Neuronal stem cell (in vitro differentiated cells): ENCODE measurements around the gene PTPN11.

ENCODE experiments used
- DNase-seq: peaks from one replicate; pipeline ENCODE4 v3.0.0-alpha.2; 2013; ENCODE audit warnings: low spot score
- H2AFZ ChIP-seq: one replicate; pipeline ENCODE4 v1.6.1; 2013; ENCODE audit warnings: mild to moderate bottlenecking, low read length, inconsistent platforms
- H2AK5ac ChIP-seq: 2 replicates; pipeline ENCODE4 v1.6.1; 2013; ENCODE audit warnings: low read depth, mild to moderate bottlenecking, inconsistent platforms, low read length, moderate library complexity, mixed read lengths
- H2BK120ac ChIP-seq: 2 replicates; pipeline ENCODE4 v1.6.1; 2013; ENCODE audit warnings: low read depth, mild to moderate bottlenecking, inconsistent platforms, low read length, moderate library complexity, mixed read lengths
- H2BK12ac ChIP-seq: one replicate; pipeline ENCODE4 v1.6.1; 2013; ENCODE audit warnings: low read length, inconsistent platforms
- H2BK15ac ChIP-seq: 2 replicates; pipeline ENCODE4 v1.6.1; 2013; ENCODE audit warnings: mild to moderate bottlenecking, low read length, inconsistent platforms, mixed read lengths
- H2BK5ac ChIP-seq: one replicate; pipeline ENCODE4 v1.6.1; 2013; ENCODE audit warnings: inconsistent platforms, mild to moderate bottlenecking, low read length, moderate library complexity
- H3K14ac ChIP-seq: one replicate; pipeline ENCODE4 v1.6.1; 2013; ENCODE audit warnings: low read length, inconsistent platforms
- H3K18ac ChIP-seq: 2 replicates; pipeline ENCODE4 v1.6.1; 2013; ENCODE audit warnings: low read length, inconsistent platforms
- H3K23ac ChIP-seq: 2 replicates; pipeline ENCODE4 v1.6.1; 2013; ENCODE audit warnings: low read depth, mild to moderate bottlenecking, mixed read lengths, low read length, inconsistent platforms; ENCODE audit not compliant: poor library complexity
- H3K27ac ChIP-seq: replicated peaks from 3 replicates; pipeline ENCODE4 v1.5.1; 2013; ENCODE audit warnings: low read length, inconsistent platforms
- H3K27me3 ChIP-seq, 3 experiments: 2 replicates each; pipeline ENCODE4 v1.6.1; 2013; ENCODE audit warnings: low read length in 3 of 3, mild to moderate bottlenecking in 2 of 3, inconsistent platforms in 1 of 3, low read depth in 1 of 3, mixed read lengths in 1 of 3, moderate library complexity in 1 of 3; ENCODE audit not compliant: control insufficient read depth in 3 of 3, insufficient read depth in 3 of 3
- H3K36me3 ChIP-seq, 2 donors: replicated peaks in 1 of 2; 2 replicates each; pipeline ENCODE4 v1.6.1; 2013; ENCODE audit warnings: low read length in 2 of 2; ENCODE audit not compliant: control insufficient read depth in 2 of 2, insufficient read depth in 2 of 2
- H3K4ac ChIP-seq: 2 replicates; pipeline ENCODE4 v1.6.1; 2013; ENCODE audit warnings: inconsistent platforms, mild to moderate bottlenecking, low read length, moderate library complexity
- H3K4me1 ChIP-seq, 2 donors: 1 replicate in 1 of 2; 2 replicates in 1 of 2; pipeline ENCODE4 v1.6.1; 2013; ENCODE audit warnings: low read length in 2 of 2, low read depth in 1 of 2; ENCODE audit not compliant: control insufficient read depth in 2 of 2, insufficient read depth in 1 of 2
- H3K4me2 ChIP-seq: one replicate; pipeline ENCODE4 v1.6.1; 2013; ENCODE audit warnings: mild to moderate bottlenecking, low read length, inconsistent platforms; ENCODE audit not compliant: insufficient read depth, poor library complexity, severe bottlenecking
- H3K4me3 ChIP-seq, 2 donors: 2 replicates each; pipeline ENCODE4 v1.5.1; 2013; ENCODE audit warnings: low read length in 2 of 2, mild to moderate bottlenecking in 2 of 2, inconsistent platforms in 1 of 2, moderate library complexity in 1 of 2
- H3K79me1 ChIP-seq: one replicate; pipeline ENCODE4 v1.6.1; 2013; ENCODE audit warnings: low read depth, mild to moderate bottlenecking, inconsistent platforms, low read length, moderate library complexity
- H3K9ac ChIP-seq: one replicate; pipeline ENCODE4 v1.6.1; 2013; ENCODE audit warnings: mild to moderate bottlenecking, low read depth, low read length, inconsistent platforms; ENCODE audit not compliant: poor library complexity
- H3K9me3 ChIP-seq, 2 donors: replicated peaks in 1 of 2; 2 replicates each; pipeline versions ENCODE3 to v1.6.1; 2013; ENCODE audit warnings: low read length in 2 of 2, mild to moderate bottlenecking in 2 of 2, inconsistent platforms in 1 of 2, low read depth in 1 of 2, mixed read lengths in 1 of 2, moderate library complexity in 1 of 2; ENCODE audit not compliant: control insufficient read depth in 2 of 2, insufficient read depth in 1 of 2
- H4K8ac ChIP-seq: one replicate; pipeline ENCODE4 v1.6.1; 2013; ENCODE audit warnings: low read depth, mild to moderate bottlenecking, inconsistent platforms, low read length, moderate library complexity
- H4K91ac ChIP-seq: one replicate; pipeline ENCODE4 v1.6.1; 2013; ENCODE audit warnings: low read length, low read depth, mild to moderate bottlenecking, inconsistent platforms; ENCODE audit not compliant: poor library complexity
- WGBS, 2 donors: extraction: QIAGEN DNeasy Blood & Tissue Kit; methylation state at CpG; one replicate each; pipeline ENCODE4 v1.1.7; 2013; ENCODE audit warnings: missing lambda C conversion rate in 2 of 2, mixed read lengths in 1 of 2; ENCODE audit not compliant: insufficient read length in 2 of 2, insufficient replicate concordance in 1 of 2; ENCODE audit errors: extremely low coverage in 2 of 2; 5-methylcytosine and 5-hydroxymethylcytosine counted together

The PTPN11 gene

DNA sequence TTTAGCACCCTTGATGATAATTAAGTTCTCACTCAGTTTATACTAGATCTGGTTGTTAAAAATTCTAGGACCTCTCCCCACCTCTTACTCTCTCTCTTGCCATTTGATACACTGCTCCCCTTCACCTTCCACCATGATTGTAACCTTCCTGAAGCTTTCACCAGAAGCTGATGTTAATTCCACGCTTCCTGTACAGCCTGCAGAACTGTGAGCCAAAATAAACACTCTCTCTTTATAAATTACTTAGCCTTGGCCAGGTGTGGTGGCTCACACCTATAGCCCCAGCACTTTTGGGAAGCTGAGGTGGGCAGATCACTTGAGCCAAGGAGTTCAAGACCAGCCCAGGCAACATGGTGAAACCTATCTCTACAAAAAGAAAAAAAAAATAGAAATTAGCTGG lies 25.4 kb upstream of the PTPN11 start:
- Histone ChIP-seq H3K23ac (no peak overlapping the region), H3K18ac (no peak overlapping the region), H3K14ac (no peak overlapping the region), H2BK120ac (no peak overlapping the region), H3K9ac (no peak overlapping the region), H4K91ac (no peak overlapping the region), H3K4me3 (no peak overlapping the region), H2BK15ac (no peak overlapping the region), H2BK12ac (no peak overlapping the region), H3K4me2 (no peak overlapping the region), H3K27ac (no peak overlapping the region), H3K79me1 (no peaks in the 10 kb centered on the region), H2BK5ac (no peak overlapping the region), H3K4ac (no peak overlapping the region), H3K9me3 (no peaks in the 10 kb centered on the region), H3K36me3 (no peaks in the 10 kb centered on the region), H3K27me3 (no peaks in the 10 kb centered on the region), H3K4me1 (no peaks in the 10 kb centered on the region), H2AK5ac (no peak overlapping the region), H2AFZ (no peak overlapping the region), H4K8ac (no peak overlapping the region)
- WGBS, 2 donors = no CpG with 5 or more reads among the region's 1 CpG
- DNase-seq = no peak

DNA sequence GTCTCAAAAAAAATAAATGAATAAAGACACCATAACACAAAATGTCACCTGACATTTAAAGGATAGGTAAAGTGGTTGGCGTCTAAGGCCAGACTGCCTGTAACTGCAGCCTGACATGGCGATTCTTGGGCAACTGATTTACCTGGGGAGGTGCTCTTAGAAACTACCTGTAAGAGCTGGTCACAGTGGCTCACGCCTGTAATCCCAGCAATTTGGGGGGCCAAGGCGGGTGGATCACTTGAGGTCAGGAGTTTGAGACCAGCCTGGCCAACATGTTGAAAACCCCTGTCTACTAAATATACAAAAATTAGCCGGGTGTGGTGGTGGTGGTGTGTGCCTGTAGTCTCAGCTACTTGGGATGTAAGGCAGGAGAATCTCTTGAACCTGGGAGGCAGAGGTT lies 17.7 kb upstream of the PTPN11 start:
- peaks cover 0 to 2% of the 10 kb centered on the region in 2 donors for H3K9me3 ChIP-seq
- no peak for DNase-seq
- no CpG with 5 or more reads among the region's 5 CpGs for WGBS, 2 donors
- H4K8ac ChIP-seq = no peak overlapping the region
- no peak overlapping the region for H3K14ac ChIP-seq
- no peak overlapping the region for H3K27ac ChIP-seq
- no peak overlapping the region for H2AFZ ChIP-seq
- no peaks in the 10 kb centered on the region for H3K27me3 ChIP-seq
- no peak overlapping the region for H3K4me3 ChIP-seq
- no peak overlapping the region for H3K23ac ChIP-seq
- no peak overlapping the region for H3K9ac ChIP-seq
- no peak overlapping the region for H2BK15ac ChIP-seq
- no peak overlapping the region for H3K18ac ChIP-seq
- no peak overlapping the region for H3K4ac ChIP-seq
- H2AK5ac ChIP-seq = no peak overlapping the region
- peaks cover 15 to 24% of the 10 kb centered on the region in 2 donors for H3K36me3 ChIP-seq
- no peaks in the 10 kb centered on the region for H3K4me1 ChIP-seq
- no peaks in the 10 kb centered on the region for H3K79me1 ChIP-seq
- no peak overlapping the region for H2BK12ac ChIP-seq
- no peak overlapping the region for H3K4me2 ChIP-seq
- H4K91ac ChIP-seq = no peak overlapping the region
- no peak overlapping the region for H2BK5ac ChIP-seq
- no peak overlapping the region for H2BK120ac ChIP-seq

DNA sequence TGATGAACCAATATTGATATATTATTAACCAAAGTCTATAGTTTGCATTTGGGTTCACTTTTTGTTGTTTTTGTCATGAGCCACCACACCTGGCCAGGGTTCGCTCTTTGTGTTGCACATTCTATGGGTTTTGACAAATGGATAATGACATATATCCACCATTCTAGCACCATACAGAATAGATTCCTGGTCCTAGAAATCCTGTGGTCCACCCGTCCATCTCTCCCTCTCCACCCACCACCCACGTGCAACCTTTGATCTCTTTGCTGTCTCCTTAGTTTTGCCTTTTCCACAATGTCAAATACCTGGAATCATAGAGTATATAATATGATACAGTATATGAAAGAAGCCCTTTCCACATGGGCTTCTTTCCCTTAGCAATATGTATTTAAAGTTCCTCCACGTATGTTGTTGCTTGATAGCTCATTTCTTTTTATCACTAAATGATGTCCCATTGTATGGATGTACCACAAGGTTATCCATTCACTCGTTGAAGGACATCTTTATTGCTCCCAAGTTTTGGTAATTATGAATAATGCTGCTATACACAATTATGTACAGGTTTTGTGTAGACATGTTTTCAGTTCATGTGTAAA lies 16.7 kb upstream of the PTPN11 start:
- H3K14ac ChIP-seq = no peak overlapping the region
- H3K23ac ChIP-seq = no peak overlapping the region
- no peak for DNase-seq
- peaks cover 0 to 2% of the 10 kb centered on the region in 2 donors for H3K9me3 ChIP-seq
- H3K4ac ChIP-seq = no peak overlapping the region
- H2BK12ac ChIP-seq = no peak overlapping the region
- no peak overlapping the region for H2AFZ ChIP-seq
- H3K4me1 ChIP-seq = peaks cover 0 to under 1% of the 10 kb centered on the region in 2 donors
- H3K27ac ChIP-seq = no peak overlapping the region
- WGBS, 2 donors = no CpG with 5 or more reads among the region's 5 CpGs
- H2BK15ac ChIP-seq = no peak overlapping the region
- H4K8ac ChIP-seq = no peak overlapping the region
- no peak overlapping the region for H3K18ac ChIP-seq
- H3K9ac ChIP-seq = no peak overlapping the region
- H3K79me1 ChIP-seq = no peaks in the 10 kb centered on the region
- H2BK120ac ChIP-seq = no peak overlapping the region
- no peak overlapping the region for H4K91ac ChIP-seq
- no peak overlapping the region for H3K4me2 ChIP-seq
- H3K4me3 ChIP-seq = no peak overlapping the region
- H2BK5ac ChIP-seq = no peak overlapping the region
- H3K36me3 ChIP-seq = peaks cover 22 to 33% of the 10 kb centered on the region in 2 donors
- H2AK5ac ChIP-seq = no peak overlapping the region
- no peaks in the 10 kb centered on the region for H3K27me3 ChIP-seq

DNA sequence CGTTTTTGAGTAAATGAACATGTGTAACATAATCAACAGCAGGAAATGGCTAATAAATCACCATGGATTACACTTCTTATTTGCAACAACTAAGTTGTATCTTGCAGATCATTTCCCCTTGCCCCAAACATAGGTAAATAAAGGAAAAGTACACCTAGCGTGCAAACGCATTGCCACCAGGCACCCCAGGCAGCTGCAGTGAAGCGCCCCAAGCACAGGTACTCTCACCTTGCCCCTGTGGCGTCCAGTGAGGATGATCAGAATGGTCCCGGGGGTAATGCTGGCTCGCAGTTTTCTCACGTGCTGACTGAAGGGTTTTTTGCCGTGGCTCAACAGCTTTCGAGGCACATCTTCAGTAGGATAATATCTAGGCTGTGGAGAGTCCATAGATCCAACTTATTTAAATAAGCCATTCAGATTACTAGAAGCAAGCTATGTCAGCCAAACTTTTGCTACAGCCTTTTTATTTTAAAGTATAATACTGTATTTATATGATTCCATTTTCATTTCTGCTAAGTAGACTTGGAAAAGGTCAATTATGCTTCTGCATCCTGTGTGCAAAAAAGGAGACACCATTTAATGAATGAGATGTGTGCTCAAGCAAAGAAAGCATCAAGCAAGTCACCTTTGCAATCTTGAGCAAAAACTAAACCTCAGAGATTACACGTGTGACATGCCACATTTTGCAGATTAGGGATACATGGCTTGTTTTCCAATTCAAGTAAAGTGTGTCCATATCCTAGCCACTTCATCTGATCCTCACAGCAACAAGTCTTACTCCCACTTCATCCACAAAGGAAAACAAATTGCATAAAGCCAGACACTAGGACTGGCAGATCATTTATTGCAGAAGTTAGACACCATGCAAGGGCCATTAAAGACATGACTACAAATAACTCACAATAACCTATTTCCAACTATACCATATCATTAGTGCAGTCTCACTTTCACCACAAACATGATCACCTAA lies 11.9 kb upstream of the PTPN11 start:
- H3K27me3 ChIP-seq = no peaks in the 10 kb centered on the region
- H3K79me1 ChIP-seq = no peaks in the 10 kb centered on the region
- H3K4me2 ChIP-seq = peak overlapping the region; percentile 13
- no peak overlapping the region for H2BK12ac ChIP-seq
- H3K14ac ChIP-seq = no peak overlapping the region
- no peak overlapping the region for H4K8ac ChIP-seq
- no peak overlapping the region for H3K4ac ChIP-seq
- H3K9ac ChIP-seq = no peak overlapping the region
- no peak for DNase-seq
- H3K9me3 ChIP-seq = peaks cover 0 to 2% of the 10 kb centered on the region in 2 donors
- no peak overlapping the region for H3K18ac ChIP-seq
- no peak overlapping the region for H2BK120ac ChIP-seq
- H2AFZ ChIP-seq = no peak overlapping the region
- H3K36me3 ChIP-seq = peaks cover 34 to 50% of the 10 kb centered on the region in 2 donors
- no peak overlapping the region for H3K27ac ChIP-seq
- peaks cover 3 to 4% of the 10 kb centered on the region in 2 donors for H3K4me1 ChIP-seq
- H2AK5ac ChIP-seq = no peak overlapping the region
- no peak overlapping the region for H4K91ac ChIP-seq
- H3K23ac ChIP-seq = no peak overlapping the region
- H3K4me3 ChIP-seq = no peak overlapping the region
- no peak overlapping the region for H2BK5ac ChIP-seq
- no CpG with 5 or more reads among the region's 11 CpGs for WGBS, 2 donors
- no peak overlapping the region for H2BK15ac ChIP-seq
